CD4-positive, alpha-beta T cell (primary cell): ENCODE measurements around the gene CCL2. TPM values are rescaled to one million over a fixed set of nuclear protein-coding genes. Genes with fewer than 3 reads are reported as not detected.
"Not testable (repeated sequence)": the region's sequence is repeated elsewhere in the genome, so short reads cannot be mapped to it uniquely, and the experiment has no call there.

ENCODE experiments used
- ATAC-seq: fragments of 200-7000 bp; cut with Tn5 transposase; one replicate; pipeline ENCODE4 v1.10.0; 2022; ENCODE audit warnings: mild to moderate bottlenecking; ENCODE audit not compliant: poor library complexity
- CTCF ChIA-PET: fragments of 350-600 bp; sonication (Branson Sonifier 250); formaldehyde crosslinking; loops from one replicate; lab custom pipeline; 2021; ENCODE audit warnings: antibody characterized with exemption, inconsistent platforms; lab: Charles Lee
- POLR2A ChIA-PET: fragments of 350-600 bp; sonication (Branson Sonifier 250); formaldehyde crosslinking; loops from one replicate; lab custom pipeline; 2021; ENCODE audit warnings: antibody characterized with exemption, inconsistent platforms; lab: Charles Lee
- DNase-seq, 14 experiments: peaks; one replicate each; pipeline ENCODE4 v3.0.0-alpha.2; 2013 to 2020; ENCODE audit warnings: mixed read lengths in 2 of 14
- H3K27ac ChIP-seq, 2 donors: one replicate each; pipeline versions ENCODE4 v1.5.1 to v1.7.0; 2013; ENCODE audit warnings: low read length in 2 of 2, low read depth in 1 of 2, mild to moderate bottlenecking in 1 of 2
- H3K27me3 ChIP-seq, 2 experiments: 1 replicate in 1 of 2; 2 replicates in 1 of 2; pipeline versions ENCODE4 v1.6.1 to v1.7.0; 2013; ENCODE audit warnings: low read length in 2 of 2, control low read depth in 1 of 2, mild to moderate bottlenecking in 1 of 2, moderate library complexity in 1 of 2; ENCODE audit not compliant: insufficient read depth in 2 of 2, control insufficient read depth in 1 of 2
- H3K36me3 ChIP-seq: one replicate; pipeline ENCODE4 v1.6.1; 2013; ENCODE audit warnings: low read length, control low read depth; ENCODE audit not compliant: insufficient read depth
- H3K4me1 ChIP-seq: one replicate; pipeline ENCODE4 v1.6.1; 2013; ENCODE audit warnings: low read length, control low read depth; ENCODE audit not compliant: insufficient read depth
- H3K4me3 ChIP-seq: one replicate; pipeline ENCODE4 v1.5.1; 2013; ENCODE audit warnings: mild to moderate bottlenecking, low read length, moderate library complexity
- H3K9me3 ChIP-seq, 2 experiments: 1 replicate in 1 of 2; 2 replicates in 1 of 2; pipeline versions ENCODE4 v1.6.1 to v1.7.0; 2013; ENCODE audit warnings: low read length in 2 of 2, mild to moderate bottlenecking in 2 of 2, control low read depth in 1 of 2, moderate library complexity in 1 of 2; ENCODE audit not compliant: control insufficient read depth in 1 of 2, insufficient read depth in 1 of 2
- H3K27ac Mint-ChIP-seq: one replicate; pipeline ENCODE4 v1.8.0; 2020; ENCODE audit warnings: mixed read lengths
- H3K27me3 Mint-ChIP-seq: one replicate; pipeline ENCODE4 v1.8.0; 2021; ENCODE audit warnings: mixed read lengths
- H3K36me3 Mint-ChIP-seq: one replicate; pipeline ENCODE4 v1.8.0; 2021; ENCODE audit warnings: low read depth, mixed read lengths
- H3K4me1 Mint-ChIP-seq: one replicate; pipeline ENCODE4 v1.8.0; 2021; ENCODE audit warnings: low read depth, mixed read lengths
- H3K4me3 Mint-ChIP-seq: one replicate; pipeline ENCODE4 v1.8.0; 2020; ENCODE audit warnings: mild to moderate bottlenecking, mixed read lengths
- H3K9me3 Mint-ChIP-seq: one replicate; pipeline ENCODE4 v1.8.0; 2020; ENCODE audit warnings: mixed read lengths
- CTCF ChIP-seq: fragments of 200-600 bp; IDR thresholded peaks from one replicate; pipeline ENCODE4 v1.8.0; 2022; ENCODE audit warnings: antibody characterized with exemption, mild to moderate bottlenecking
- intact Hi-C, 2 experiments: fragments of 100-400 bp; cut with DNase I in 1 of 2; cut with micrococcal nuclease in 1 of 2; formaldehyde crosslinking; loops; one replicate each; pipeline versions ENCODE4 v1.15.1 to v1.9.0; 2023 to 2025; cut with DNase I, micrococcal nuclease
- total RNA-seq, 174 experiments: library from RNA in 2 of 174; stranded (reverse) in 2 of 174; gene quantifications; one replicate each; pipeline ENCODE4 v1.2.3 and lab custom pipeline; 2021 to 2026

CCL2 gene
- total RNA-seq, 2 experiments from 2014 or later, result not detected

- DNase-seq (no peak), ATAC-seq (no peak)
- no peaks in the 10 kb centered on the region for H3K4me1 ChIP-seq
- peaks cover 49% of the 10 kb centered on the region for H3K27me3 Mint-ChIP-seq
- ChIA-PET CTCF (no interaction called here), POLR2A (no interaction called here)
- H3K9me3 ChIP-seq, result peaks cover 5 to 13% of the 10 kb centered on the region in 2 experiments
- H3K27me3 ChIP-seq, result peaks cover 5 to 8% of the 10 kb centered on the region in 2 experiments
- H3K36me3 Mint-ChIP-seq, result no peaks in the 10 kb centered on the region
- no peak overlapping the region for H3K4me3 Mint-ChIP-seq
- H3K27ac Mint-ChIP-seq, result no peak overlapping the region
- no peak overlapping the region for H3K27ac ChIP-seq
- H3K9me3 Mint-ChIP-seq, result peaks cover 7% of the 10 kb centered on the region
- no peaks in the 10 kb centered on the region for H3K36me3 ChIP-seq
- no peak overlapping the region for H3K4me3 ChIP-seq
- TF ChIP-seq CTCF, result no peak
- intact Hi-C loops, result no loop called here
- no peaks in the 10 kb centered on the region for H3K4me1 Mint-ChIP-seq
Observed at GRCh38 chr17:34226744-34227034, 28.4 kb upstream of the CCL2 start.

GRCh38 chr17:34227293-34227692 is 27.8 kb upstream of the CCL2 start:
- H3K4me1 Mint-ChIP-seq, intact Hi-C loops, H3K4me3 Mint-ChIP-seq, POLR2A ChIA-PET, H3K27me3 ChIP-seq, DNase-seq, H3K27ac ChIP-seq, H3K9me3 Mint-ChIP-seq, H3K36me3 Mint-ChIP-seq, H3K27ac Mint-ChIP-seq, H3K4me1 ChIP-seq, CTCF ChIA-PET, ATAC-seq, H3K36me3 ChIP-seq, H3K4me3 ChIP-seq: not testable (repeated sequence)
- H3K9me3 ChIP-seq, result peaks cover 5 to 13% of the 10 kb centered on the region in 2 experiments
- peaks cover 43% of the 10 kb centered on the region for H3K27me3 Mint-ChIP-seq

GRCh38 chr17:34227707-34228106 is 27.4 kb upstream of the CCL2 start:
- ChIA-PET CTCF (no interaction called here), POLR2A (no interaction called here)
- no peak for TF ChIP-seq CTCF
- no peak overlapping the region for H3K27ac ChIP-seq
- H3K27me3 Mint-ChIP-seq, result peaks cover 40% of the 10 kb centered on the region
- H3K36me3 ChIP-seq, result no peaks in the 10 kb centered on the region
- no peaks in the 10 kb centered on the region for H3K4me1 Mint-ChIP-seq
- H3K36me3 Mint-ChIP-seq, result no peaks in the 10 kb centered on the region
- H3K27me3 ChIP-seq, result peaks cover 0 to 8% of the 10 kb centered on the region in 2 experiments
- ATAC-seq, result no peak
- H3K4me3 Mint-ChIP-seq, result no peak overlapping the region
- no peak for DNase-seq
- H3K27ac Mint-ChIP-seq, result no peak overlapping the region
- H3K4me1 ChIP-seq, result no peaks in the 10 kb centered on the region
- intact Hi-C loops, result no loop called here
- peaks cover 7% of the 10 kb centered on the region for H3K9me3 Mint-ChIP-seq
- H3K4me3 ChIP-seq, result no peak overlapping the region
- peaks cover 5 to 13% of the 10 kb centered on the region in 2 experiments for H3K9me3 ChIP-seq

GRCh38 chr17:34228781-34229180 is 26.3 kb upstream of the CCL2 start:
- H3K27me3 ChIP-seq, result peaks cover 0 to 8% of the 10 kb centered on the region in 2 experiments
- intact Hi-C loops, result no loop called here
- H3K27ac Mint-ChIP-seq, result no peak overlapping the region
- no peaks in the 10 kb centered on the region for H3K4me1 Mint-ChIP-seq
- peaks cover 7% of the 10 kb centered on the region for H3K9me3 Mint-ChIP-seq
- H3K4me3 Mint-ChIP-seq, result no peak overlapping the region
- peaks cover 5 to 13% of the 10 kb centered on the region in 2 experiments for H3K9me3 ChIP-seq
- ChIA-PET CTCF (no interaction called here), POLR2A (no interaction called here)
- H3K36me3 Mint-ChIP-seq, result no peaks in the 10 kb centered on the region
- DNase-seq (no peak), ATAC-seq (no peak)
- no peak overlapping the region for H3K27ac ChIP-seq
- no peaks in the 10 kb centered on the region for H3K36me3 ChIP-seq
- H3K4me3 ChIP-seq, result no peak overlapping the region
- peaks cover 45% of the 10 kb centered on the region for H3K27me3 Mint-ChIP-seq
- no peak for TF ChIP-seq CTCF
- no peaks in the 10 kb centered on the region for H3K4me1 ChIP-seq
